Trophoblast cell (in vitro differentiated cells and primary cell): ENCODE measurements around the gene VIT.

Experiments used
- DNase-seq, 2 donors: peaks; one replicate each; pipeline ENCODE4 v3.0.0-alpha.2; 2016
- H2AFZ ChIP-seq: 2 replicates; pipeline ENCODE4 v1.6.1; 2013; ENCODE audit warnings: low read length, moderate library complexity, mild to moderate bottlenecking; ENCODE audit not compliant: insufficient read depth, poor library complexity
- H2AK5ac ChIP-seq: 2 replicates; pipeline ENCODE4 v1.6.1; 2013; ENCODE audit warnings: mild to moderate bottlenecking, low read length
- H2BK120ac ChIP-seq: 2 replicates; pipeline ENCODE4 v1.6.1; 2013; ENCODE audit warnings: low read length, mild to moderate bottlenecking, moderate library complexity; ENCODE audit not compliant: insufficient read depth, poor library complexity
- H2BK12ac ChIP-seq: 2 replicates; pipeline ENCODE4 v1.6.1; 2013; ENCODE audit warnings: mild to moderate bottlenecking, low read length, moderate library complexity
- H2BK5ac ChIP-seq: 2 replicates; pipeline ENCODE4 v1.6.1; 2013; ENCODE audit warnings: low read length, low read depth, moderate library complexity, mild to moderate bottlenecking; ENCODE audit not compliant: poor library complexity
- H3K14ac ChIP-seq: 2 replicates; pipeline ENCODE4 v1.6.1; 2013; ENCODE audit warnings: mild to moderate bottlenecking, low read length
- H3K18ac ChIP-seq: 2 replicates; pipeline ENCODE4 v1.6.1; 2013; ENCODE audit warnings: mild to moderate bottlenecking, low read length
- H3K23ac ChIP-seq: 2 replicates; pipeline ENCODE4 v1.6.1; 2013; ENCODE audit warnings: low read length
- H3K27ac ChIP-seq: 2 replicates; pipeline ENCODE4 v1.5.1; 2013; ENCODE audit warnings: low read depth, mild to moderate bottlenecking, inconsistent platforms, low read length, moderate library complexity
- H3K27me3 ChIP-seq: 2 replicates; pipeline ENCODE4 v1.6.1; 2013; ENCODE audit warnings: inconsistent platforms, mild to moderate bottlenecking, low read length, moderate library complexity; ENCODE audit not compliant: insufficient read depth
- H3K36me3 ChIP-seq, 2 experiments: 1 replicate in 1 of 2; 2 replicates in 1 of 2; pipeline ENCODE4 v1.6.1; 2013; ENCODE audit warnings: low read length in 2 of 2, mild to moderate bottlenecking in 2 of 2, moderate library complexity in 1 of 2; ENCODE audit not compliant: insufficient read depth in 2 of 2, control insufficient read depth in 1 of 2
- H3K4ac ChIP-seq: 2 replicates; pipeline ENCODE4 v1.6.1; 2013; ENCODE audit warnings: low read depth, mild to moderate bottlenecking, low read length, moderate library complexity
- H3K4me1 ChIP-seq, 2 experiments: 1 replicate in 1 of 2; 2 replicates in 1 of 2; pipeline ENCODE4 v1.6.1; 2013; ENCODE audit warnings: low read length in 2 of 2, mild to moderate bottlenecking in 2 of 2, moderate library complexity in 1 of 2; ENCODE audit not compliant: insufficient read depth in 2 of 2, control insufficient read depth in 1 of 2
- H3K4me2 ChIP-seq: 2 replicates; pipeline ENCODE4 v1.6.1; 2013; ENCODE audit warnings: inconsistent platforms, mild to moderate bottlenecking, low read length, moderate library complexity
- H3K4me3 ChIP-seq: 2 replicates; pipeline ENCODE4 v1.5.1; 2013; ENCODE audit warnings: mild to moderate bottlenecking, low read depth, low read length, inconsistent platforms
- H3K79me1 ChIP-seq: one replicate; pipeline ENCODE4 v1.6.1; 2013; ENCODE audit warnings: low read length
- H3K79me2 ChIP-seq: 2 replicates; pipeline ENCODE4 v1.6.1; 2013; ENCODE audit warnings: low read length, mild to moderate bottlenecking; ENCODE audit not compliant: control insufficient read depth, insufficient read depth, poor library complexity
- H3K9ac ChIP-seq: 2 replicates; pipeline ENCODE4 v1.6.1; 2013; ENCODE audit warnings: mild to moderate bottlenecking, low read length
- H3K9me3 ChIP-seq: 2 replicates; pipeline ENCODE4 v1.6.1; 2013; ENCODE audit warnings: low read depth, mild to moderate bottlenecking, control low read depth, inconsistent platforms, low read length; ENCODE audit not compliant: insufficient read depth
- H4K12ac ChIP-seq: 2 replicates; pipeline ENCODE4 v1.6.1; 2013; ENCODE audit warnings: low read depth, mild to moderate bottlenecking, low read length, moderate library complexity
- H4K8ac ChIP-seq: 2 replicates; pipeline ENCODE4 v1.6.1; 2013; ENCODE audit warnings: low read depth, mild to moderate bottlenecking, low read length, moderate library complexity
- H4K91ac ChIP-seq: one replicate; pipeline ENCODE4 v1.6.1; 2013; ENCODE audit warnings: low read depth, mild to moderate bottlenecking, low read length, moderate library complexity
- WGBS: extraction: QIAGEN DNeasy Blood & Tissue Kit; methylation state at CpG from one replicate; pipeline ENCODE4 v1.1.7; 2013; ENCODE audit warnings: missing lambda C conversion rate; ENCODE audit not compliant: insufficient read length, insufficient coverage; ENCODE audit errors: extremely low coverage; 5-methylcytosine and 5-hydroxymethylcytosine counted together

The VIT gene

DNA sequence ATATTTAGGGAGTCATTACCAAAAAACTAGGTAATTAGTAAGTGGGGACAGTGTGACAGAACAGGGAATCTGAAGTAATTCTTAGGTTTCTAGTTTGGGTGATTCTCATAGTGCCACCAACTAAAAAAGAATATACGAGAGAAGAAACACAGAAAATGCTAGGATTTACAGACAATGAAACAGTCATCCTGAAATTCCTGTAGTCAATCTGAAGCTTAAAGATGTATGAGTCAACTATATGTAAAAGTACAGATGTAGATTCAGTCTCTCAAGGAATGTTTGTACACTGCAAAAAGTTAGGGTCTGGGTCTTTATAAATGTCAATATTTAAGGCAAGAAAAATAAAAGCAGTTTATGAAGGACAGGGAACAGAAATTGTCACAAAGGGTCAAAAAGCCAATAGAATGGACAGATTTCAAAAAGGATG is 162.9 kb downstream of the VIT start:
- H4K91ac ChIP-seq: no peak overlapping the region
- no peaks in the 10 kb centered on the region for H3K4me1 ChIP-seq
- no peak overlapping the region for H4K12ac ChIP-seq
- no peak overlapping the region for H3K27ac ChIP-seq
- no peak overlapping the region for H3K14ac ChIP-seq
- H3K23ac ChIP-seq: no peak overlapping the region
- no peaks in the 10 kb centered on the region for H3K9me3 ChIP-seq
- no peak overlapping the region for H2BK12ac ChIP-seq
- no peak overlapping the region for H3K4me3 ChIP-seq
- H2BK5ac ChIP-seq: no peak overlapping the region
- H3K79me2 ChIP-seq: no peaks in the 10 kb centered on the region
- H3K27me3 ChIP-seq: no peaks in the 10 kb centered on the region
- H2AK5ac ChIP-seq: no peak overlapping the region
- no peak overlapping the region for H2BK120ac ChIP-seq
- H3K4ac ChIP-seq: no peak overlapping the region
- no peaks in the 10 kb centered on the region for H3K79me1 ChIP-seq
- no peak for DNase-seq
- no peak overlapping the region for H3K9ac ChIP-seq
- no peak overlapping the region for H2AFZ ChIP-seq
- H4K8ac ChIP-seq: no peak overlapping the region
- peaks cover 4 to 5% of the 10 kb centered on the region in 2 experiments for H3K36me3 ChIP-seq
- no peak overlapping the region for H3K4me2 ChIP-seq
- no peak overlapping the region for H3K18ac ChIP-seq
- no CpG with 5 or more reads among the region's 1 CpG for WGBS

GRCh38 chr2:36861896-36862295 is 165.4 kb downstream of the VIT start:
- Histone ChIP-seq H3K36me3 (peaks cover 6 to 12% of the 10 kb centered on the region in 2 experiments), H3K14ac (no peak overlapping the region), H3K79me2 (no peaks in the 10 kb centered on the region), H3K79me1 (no peaks in the 10 kb centered on the region), H2BK120ac (no peak overlapping the region), H3K23ac (no peak overlapping the region), H4K91ac (no peak overlapping the region), H3K9ac (no peak overlapping the region), H3K27me3 (no peaks in the 10 kb centered on the region), H2AFZ (no peak overlapping the region), H2BK5ac (no peak overlapping the region), H3K4me2 (no peak overlapping the region), H3K4ac (no peak overlapping the region), H2BK12ac (no peak overlapping the region), H4K12ac (no peak overlapping the region), H3K27ac (no peak overlapping the region), H3K9me3 (no peaks in the 10 kb centered on the region), H2AK5ac (no peak overlapping the region), H3K18ac (no peak overlapping the region), H3K4me1 (no peaks in the 10 kb centered on the region), H3K4me3 (no peak overlapping the region), H4K8ac (no peak overlapping the region)
- WGBS: no CpG with 5 or more reads among the region's 2 CpGs
- DNase-seq: no peak
